ENCODE measurements around the gene NHLRC4. TPM values are rescaled to one million over a fixed set of nuclear protein-coding genes. Genes with fewer than 3 reads are reported as not detected.

NHLRC4 gene
- total RNA-seq, 2 donors from 2014 or later: 0.52 TPM; not detected in 1

- 52 to 76% methylated on average over 6 to 38 of the region's 38 CpGs for WGBS, 2 donors
- no peaks in the 10 kb centered on the region for H3K9me3 ChIP-seq
- peak overlapping the region; percentile 74 to 90 (median 86) for H3K27ac ChIP-seq
- ATAC-seq (no peak), DNase-seq (peak in 2 of 4 donors; percentile 43 to 54)
- peaks cover 88% of the 10 kb centered on the region for H3K4me1 ChIP-seq
- no peaks in the 10 kb centered on the region for H3K36me3 ChIP-seq (replicated peaks in 1 of 2; ENCODE audit: insufficient read depth in 1 of 2, low read depth in 2 of 2)
- TF ChIP-seq POLR2A (IDR thresholded peaks at IDR 0.05) (no peak), CTCF (IDR thresholded peaks at IDR 0.05) (no peak)
- no peaks in the 10 kb centered on the region for H3K27me3 ChIP-seq
- intact Hi-C loops (cut with DNase I): no loop called here
- no peak overlapping the region for H3K4me3 ChIP-seq
Observed at GRCh38 chr16:583815-584591, 17.2 kb downstream of the NHLRC4 start.

GRCh38 chr16:585351-585750, 18.5 kb downstream of the NHLRC4 start:
- WGBS, 2 donors: 7 to 9% methylated on average over 4 to 9 of the region's 10 CpGs
- Histone ChIP-seq H3K27me3 (no peaks in the 10 kb centered on the region), H3K4me3 (no peak overlapping the region), H3K4me1 (peaks cover 75% of the 10 kb centered on the region), H3K36me3 (replicated peaks in 1 of 2; ENCODE audit: insufficient read depth in 1 of 2, low read depth in 2 of 2) (no peaks in the 10 kb centered on the region), H3K9me3 (no peaks in the 10 kb centered on the region), H3K27ac (no peak overlapping the region)
- TF ChIP-seq POLR2A (IDR thresholded peaks at IDR 0.05) (no peak), CTCF (IDR thresholded peaks at IDR 0.05) (peak in 4 of 7 experiments; percentile 39 to 46 (median 43))
- no peak for ATAC-seq
- peak; percentile 63 to 80 (median 73) for DNase-seq
- intact Hi-C loops (cut with DNase I): no loop called here

GRCh38 chr16:586047-586644, 19.3 kb downstream of the NHLRC4 start:
- WGBS, 2 donors: 47 to 57% methylated on average over 12 to 16 of the region's 16 CpGs
- Histone ChIP-seq H3K4me1 (peaks cover 70% of the 10 kb centered on the region), H3K36me3 (replicated peaks in 1 of 2; ENCODE audit: insufficient read depth in 1 of 2, low read depth in 2 of 2) (no peaks in the 10 kb centered on the region), H3K27me3 (no peaks in the 10 kb centered on the region), H3K9me3 (no peaks in the 10 kb centered on the region), H3K27ac (no peak overlapping the region), H3K4me3 (no peak overlapping the region)
- DNase-seq (no peak), ATAC-seq (no peak)
- intact Hi-C loops (cut with DNase I): no loop called here
- TF ChIP-seq POLR2A (IDR thresholded peaks at IDR 0.05) (no peak), CTCF (IDR thresholded peaks at IDR 0.05) (no peak)

- no peaks in the 10 kb centered on the region for H3K36me3 ChIP-seq (replicated peaks in 1 of 2; ENCODE audit: insufficient read depth in 1 of 2, low read depth in 2 of 2)
- H3K9me3 ChIP-seq: no peaks in the 10 kb centered on the region
- peak in 3 of 4 donors; percentile 59 to 79 (median 74) for DNase-seq
- H3K27me3 ChIP-seq: no peaks in the 10 kb centered on the region
- 51 to 66% methylated on average over 6 to 12 of the region's 14 CpGs for WGBS, 2 donors
- no peak for ATAC-seq
- TF ChIP-seq POLR2A (IDR thresholded peaks at IDR 0.05) (peak in 1 of 3 donors; percentile 13), CTCF (IDR thresholded peaks at IDR 0.05) (no peak)
- intact Hi-C loops (cut with DNase I): no loop called here
- H3K4me3 ChIP-seq: no peak overlapping the region
- peaks cover 70% of the 10 kb centered on the region for H3K4me1 ChIP-seq
- peak overlapping the region in 3 of 4 donors; percentile 43 to 100 (median 99) for H3K27ac ChIP-seq
Observed at GRCh38 chr16:586645-587590, 20.1 kb downstream of the NHLRC4 start.

Measured in body of pancreas (tissue), 4 donors.